Measurements from ENCODE around the gene KCNT2. TPM values are rescaled to one million over a fixed set of nuclear protein-coding genes. Genes with fewer than 3 reads are reported as not detected.

Gene KCNT2
- total and polyA plus RNA-seq, 10 of the 15 experiments (the other 5 are each of a cell fraction or from before 2014, with no cell fraction given): not detected

- CTCF ChIA-PET: no interaction called here
- Histone ChIP-seq H3K36me3 (ENCODE audit: control insufficient read depth in 2 of 2, insufficient read depth in 2 of 2, low read length in 1 of 2) (no peaks in the 10 kb centered on the region), H3K79me2 (ENCODE audit: control insufficient read depth, insufficient read depth, low read length) (no peaks in the 10 kb centered on the region), H2AFZ (ENCODE audit: control insufficient read depth, low read depth, low read length) (no peak overlapping the region), H3K4me2 (ENCODE audit: control insufficient read depth, insufficient read depth) (no peak overlapping the region), H3K27me3 (replicated peaks in 1 of 2; ENCODE audit: control insufficient read depth in 2 of 2, insufficient read depth in 2 of 2, low read length in 1 of 2) (no peaks in the 10 kb centered on the region), H3K4me3 (no peak overlapping the region), H3K27ac (ENCODE audit: control insufficient read depth, insufficient read depth) (no peak overlapping the region), H3K9ac (ENCODE audit: control insufficient read depth, insufficient read depth, low read length) (no peak overlapping the region), H3K9me3 (replicated peaks; ENCODE audit: control insufficient read depth, insufficient read depth, low read length) (no peaks in the 10 kb centered on the region), H4K20me1 (ENCODE audit: control insufficient read depth, insufficient read depth) (no peaks in the 10 kb centered on the region), H3K4me1 (ENCODE audit: control insufficient read depth, insufficient read depth, low read length) (no peaks in the 10 kb centered on the region)
- BruUV-seq (replicated peaks): no TSS peak
- intact Hi-C loops (cut with micrococcal nuclease; ENCODE audit: unreplicated experiment) (loop anchor here (5.0 kb wide), 1 partner anchor 330 kb away; no protein-coding TSS in a partner anchor), in situ Hi-C loops (cut with MboI) (no loop called here)
- SMC1A ChIA-PET (ENCODE audit: uncharacterized antibody, unreplicated experiment): no interaction called here
- POLR2A ChIA-PET: no interaction called here
- ATAC-seq (no peak), FAIRE-seq (no peak), DNase-seq (ENCODE audit: low read depth, low spot score) (no peak)
- RAD21 ChIA-PET (ENCODE audit: unreplicated experiment): no interaction called here
- WGBS (ENCODE audit: insufficient coverage, insufficient replicate concordance, low lambda C conversion rate, missing lambda C conversion rate): 22% methylated on average over 2 of the region's 2 CpGs
- TF ChIP-seq SKIL (IDR thresholded peaks at IDR 0.05; ENCODE audit: low read depth, poor library complexity, severe bottlenecking): no peak
- no peak for TF ChIP-seq ZNF217 (IDR thresholded peaks at IDR 0.05)
- TF ChIP-seq CEBPB (IDR thresholded peaks at IDR 0.05; ENCODE audit: borderline replicate concordance in 1 of 2, low read depth in 2 of 2, low read length in 2 of 2): no peak
- TF ChIP-seq MYB (IDR thresholded peaks at IDR 0.05; ENCODE audit: borderline replicate concordance, low read depth, low read length): no peak
- TF ChIP-seq CHD2 (IDR thresholded peaks at IDR 0.05; ENCODE audit: borderline replicate concordance, low read depth, low read length): no peak
- no peak for TF ChIP-seq TAF1 (IDR thresholded peaks at IDR 0.05; ENCODE audit: borderline replicate concordance, low read depth, low read length)
- TF ChIP-seq RCOR1 (conservative IDR thresholded peaks at IDR 0.05; ENCODE audit: low read depth, low read length): no peak
- no peak for TF ChIP-seq RAD21 (IDR thresholded peaks at IDR 0.05; ENCODE audit: insufficient read depth, low read depth, low read length)
- no peak for TF ChIP-seq EP300 (IDR thresholded peaks at IDR 0.05; ENCODE audit: borderline replicate concordance in 1 of 2, control insufficient read depth in 1 of 2, low read depth in 2 of 2, low read length in 2 of 2)
- no peak for TF ChIP-seq POU2F2 (IDR thresholded peaks at IDR 0.05; ENCODE audit: borderline replicate concordance, low read depth, low read length)
- no peak for TF ChIP-seq NR2C2 (IDR thresholded peaks at IDR 0.05; ENCODE audit: borderline replicate concordance, control insufficient read depth, insufficient read length, low read depth)
- TF ChIP-seq ZBTB11 (CRISPR knock-in tag; IDR thresholded peaks at IDR 0.05): no peak
- no peak for TF ChIP-seq JUND (IDR thresholded peaks at IDR 0.05; ENCODE audit: low read depth, low read length)
- no peak for TF ChIP-seq HSF1 (IDR thresholded peaks at IDR 0.05; ENCODE audit: low read depth, low read length)
- TF ChIP-seq SRF (IDR thresholded peaks at IDR 0.05; ENCODE audit: low read depth in 2 of 2, low read length in 2 of 2): no peak
These were observed 200.7 kb downstream of the KCNT2 start for GRCh38 chr1:196407358-196408051.

All from GM12878 (cell line).